CD4-positive, alpha-beta T cell treated with Interleukin-1 beta for 1 hour (primary cell): Measurements from ENCODE around the gene SHISAL1.

Source experiments
- DNase-seq, 2 donors: peaks; one replicate each; pipeline ENCODE4 v3.0.0-alpha.2; 2020 to 2022

Gene SHISAL1

DNA sequence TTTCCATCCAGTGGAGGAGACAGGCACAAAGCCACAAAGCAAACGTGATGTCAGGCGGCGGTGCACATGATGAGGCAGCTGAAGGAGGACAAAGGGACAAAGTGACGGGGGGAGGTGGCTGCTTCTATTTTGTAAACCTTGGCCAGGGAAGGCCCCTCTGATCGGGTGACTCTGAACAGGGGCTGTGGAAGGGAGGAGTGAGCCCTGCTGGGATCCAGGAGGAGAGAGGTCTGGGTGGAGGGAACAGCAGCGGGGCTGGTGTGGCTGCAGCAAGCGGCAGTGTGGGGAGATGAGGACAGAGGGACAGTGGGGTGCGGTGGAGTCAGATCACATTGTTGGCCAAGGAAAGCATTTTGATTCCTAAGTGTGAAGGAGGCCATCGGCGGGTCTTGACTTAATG lies 36.7 kb downstream of the SHISAL1 start:
- no peak for DNase-seq

DNA sequence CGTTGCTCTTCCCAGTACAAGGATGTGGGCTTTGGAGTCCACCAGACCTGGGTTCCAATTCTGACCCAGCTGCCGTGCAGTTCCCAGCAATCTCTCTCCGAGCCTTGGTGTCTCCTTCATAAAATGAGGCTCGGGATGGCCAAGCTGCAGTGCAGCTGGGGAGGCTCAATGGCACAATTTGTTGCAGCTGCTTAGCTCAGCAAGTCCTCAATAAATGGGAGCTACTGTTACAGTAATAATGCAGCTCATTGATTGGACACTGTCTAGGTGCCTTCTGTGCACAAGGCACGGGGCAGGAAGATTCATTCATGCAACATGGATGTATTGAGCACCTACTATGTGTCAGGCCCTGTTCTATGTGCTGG lies 37.1 kb downstream of the SHISAL1 start:
- DNase-seq: no peak

DNA sequence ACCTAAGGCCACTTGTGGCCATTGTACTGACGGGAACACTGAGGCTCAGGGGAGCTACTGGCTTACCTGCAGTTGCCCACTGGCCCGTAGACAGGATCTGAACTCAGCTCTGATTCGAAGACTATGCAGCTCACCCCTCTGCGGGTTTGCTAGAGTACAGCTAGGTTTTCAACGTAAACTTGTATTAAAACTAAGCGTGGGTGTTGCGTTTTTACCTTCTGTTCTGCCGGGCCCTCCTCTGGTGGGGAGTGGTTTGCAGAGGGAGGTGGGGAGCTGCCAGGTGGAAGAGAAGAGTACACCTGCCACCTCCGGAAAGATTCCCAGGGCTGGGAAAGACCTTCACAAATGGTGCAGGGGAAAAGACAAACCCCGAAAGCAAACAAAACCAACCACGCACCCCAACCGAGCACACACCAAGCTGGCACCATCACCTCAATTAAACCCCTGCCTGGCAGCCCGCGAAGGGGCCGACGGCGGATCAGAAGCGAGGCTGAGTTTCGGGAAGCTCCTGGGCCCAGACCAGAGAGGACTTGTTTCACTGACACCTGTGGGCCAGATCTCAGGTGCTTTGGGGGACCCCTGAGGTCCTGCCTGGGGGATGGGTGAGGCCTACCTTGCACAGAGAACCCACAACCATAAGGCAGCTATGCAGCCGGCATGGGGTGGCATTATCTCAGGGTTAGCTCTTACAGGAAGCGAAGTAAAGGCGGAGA lies 37.7 kb downstream of the SHISAL1 start:
- no peak for DNase-seq

DNA sequence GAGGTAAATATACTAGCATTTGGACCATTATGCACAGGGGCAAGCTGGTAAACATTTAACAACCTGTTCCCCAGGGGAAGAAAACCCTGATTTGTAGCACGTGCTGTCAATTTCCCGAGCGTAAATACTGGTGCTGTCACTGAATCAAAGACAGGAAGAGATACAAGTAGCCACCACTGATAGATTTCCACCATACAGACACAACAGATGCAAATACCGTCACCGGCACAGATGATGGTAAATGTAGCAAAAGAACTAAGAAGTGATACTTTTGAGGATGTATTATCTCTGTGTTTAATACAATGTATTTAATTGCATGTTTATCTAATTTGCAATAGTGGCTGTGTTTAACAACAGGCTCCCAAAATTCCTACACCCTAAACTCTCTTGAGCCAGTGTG lies 39.6 kb downstream of the SHISAL1 start:
- no peak for DNase-seq

DNA sequence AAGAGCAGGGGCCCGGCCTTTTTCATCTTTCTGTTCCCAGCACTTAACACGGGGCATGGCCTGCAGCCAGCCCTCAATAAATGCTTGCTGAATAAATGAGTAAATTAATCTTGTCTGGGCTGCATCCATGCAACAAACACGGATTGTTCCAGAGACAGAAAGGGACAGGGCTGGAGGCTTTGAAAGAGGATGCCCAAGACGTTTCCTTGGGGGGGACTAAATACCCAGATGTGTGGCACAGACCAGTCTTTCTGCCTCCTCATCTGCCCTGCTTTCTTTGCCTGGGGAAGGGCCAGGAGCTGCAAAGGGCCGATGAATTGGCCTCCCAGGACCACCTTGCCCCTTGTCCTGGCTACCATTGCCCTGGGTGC lies 40.4 kb downstream of the SHISAL1 start:
- DNase-seq: no peak

DNA sequence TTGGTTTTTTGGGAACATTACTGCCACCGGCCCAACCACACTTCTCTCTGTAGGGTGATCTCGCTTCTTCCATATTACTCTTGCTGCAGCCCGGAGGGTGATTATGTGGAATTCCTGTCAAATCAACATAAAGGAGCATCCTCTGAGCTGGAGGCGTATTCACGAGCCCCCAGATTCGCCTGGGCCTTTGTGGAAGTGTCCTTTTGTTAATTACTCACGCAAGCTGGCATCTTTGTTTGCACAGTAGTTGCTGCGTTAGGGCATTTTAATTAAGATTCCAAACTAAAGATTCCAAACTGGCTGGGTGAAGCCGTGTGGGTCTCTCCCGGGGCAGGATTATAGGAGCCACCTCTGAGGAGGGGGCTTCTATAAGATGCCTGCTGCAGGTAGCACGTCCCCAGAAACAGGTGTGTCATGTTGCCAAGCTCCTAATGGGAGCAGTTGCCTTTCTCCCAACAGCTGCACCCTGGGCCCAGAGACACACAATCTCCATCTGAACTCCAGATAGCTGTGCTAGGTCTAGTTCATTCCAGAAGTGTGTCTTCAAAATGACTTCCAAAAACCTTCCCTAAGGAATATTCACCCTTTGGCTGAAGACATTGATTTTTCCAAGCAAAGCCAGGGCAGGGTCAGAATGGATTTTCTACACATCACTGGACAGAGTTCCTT lies 40.9 kb downstream of the SHISAL1 start:
- no peak for DNase-seq

DNA sequence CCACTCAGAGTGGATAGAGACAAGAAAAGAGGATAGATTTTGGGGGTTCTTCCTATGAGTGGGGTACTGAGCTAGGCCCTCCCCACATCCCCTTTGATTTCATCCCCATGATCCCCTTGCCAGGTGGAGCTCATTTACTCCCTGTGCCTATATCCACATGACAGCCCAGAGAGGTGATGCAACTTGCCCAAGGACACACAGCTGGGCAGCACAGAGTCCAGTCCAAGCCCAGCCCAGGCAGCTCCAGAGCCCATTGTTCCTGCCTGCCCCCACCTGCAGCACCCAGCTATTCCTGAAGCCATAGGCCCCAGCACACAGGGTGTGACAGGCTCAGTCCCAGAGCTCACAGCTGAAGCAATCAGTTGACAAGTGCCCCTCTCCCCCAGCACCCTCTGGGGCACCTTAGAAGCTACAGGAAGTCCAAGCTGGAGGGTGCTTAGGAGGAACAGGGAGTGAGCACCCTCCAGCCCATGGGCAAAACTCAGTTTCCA lies 41.7 kb downstream of the SHISAL1 start:
- DNase-seq: no peak

DNA sequence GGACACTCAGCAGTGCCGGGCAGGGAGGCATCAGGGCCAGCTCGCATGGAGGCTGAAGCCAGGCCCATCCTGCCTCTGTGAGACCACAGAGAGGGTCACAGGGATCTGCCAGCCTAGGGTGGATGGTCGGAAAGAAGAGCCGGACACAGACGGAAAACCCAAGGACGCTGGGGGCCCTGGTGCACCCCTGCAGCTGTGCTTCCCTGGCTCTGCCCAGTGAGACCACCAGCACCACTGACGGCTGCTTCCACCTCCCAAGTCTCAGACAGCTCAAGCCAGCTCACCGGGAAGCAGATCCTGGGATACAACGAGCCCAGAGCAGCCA lies 42.2 kb downstream of the SHISAL1 start:
- no peak for DNase-seq

DNA sequence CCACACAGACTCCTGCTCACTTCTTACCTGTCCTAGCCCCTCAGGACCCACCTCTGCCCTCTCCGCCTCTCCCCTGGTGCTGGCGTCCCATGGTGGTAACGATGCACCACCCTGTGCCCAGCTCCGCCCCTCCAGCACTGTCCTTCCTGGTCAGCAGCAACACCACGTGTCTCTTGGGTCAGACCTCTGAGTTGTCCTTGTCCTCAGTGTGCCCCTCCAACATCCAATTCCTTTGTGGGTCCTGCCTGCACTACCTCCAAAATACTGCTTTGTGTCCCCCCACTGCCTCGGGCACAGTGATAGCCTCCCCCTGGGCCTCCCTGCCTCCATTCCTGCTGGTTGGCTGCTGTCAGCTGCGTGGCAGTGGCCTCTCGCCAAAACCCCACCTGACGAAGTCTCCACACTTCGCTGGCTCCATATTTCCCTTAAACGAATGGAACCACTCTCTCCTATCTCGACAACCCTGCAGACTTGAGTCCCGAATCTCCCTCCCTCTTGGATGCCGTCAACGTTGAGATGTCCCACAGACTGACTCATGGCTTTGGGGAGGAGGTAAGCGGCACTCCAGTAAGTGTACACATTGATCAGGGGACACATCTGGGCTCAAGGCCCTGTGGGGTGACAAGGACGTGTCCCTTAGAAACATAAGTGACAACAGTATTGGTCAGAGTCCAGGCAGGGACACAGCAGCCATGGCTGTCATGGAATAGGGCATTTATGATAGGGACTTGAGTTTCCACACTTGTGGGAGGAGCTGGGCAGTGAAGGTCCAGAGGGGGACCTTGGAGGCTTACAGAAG lies 42.8 kb downstream of the SHISAL1 start:
- DNase-seq: no peak

DNA sequence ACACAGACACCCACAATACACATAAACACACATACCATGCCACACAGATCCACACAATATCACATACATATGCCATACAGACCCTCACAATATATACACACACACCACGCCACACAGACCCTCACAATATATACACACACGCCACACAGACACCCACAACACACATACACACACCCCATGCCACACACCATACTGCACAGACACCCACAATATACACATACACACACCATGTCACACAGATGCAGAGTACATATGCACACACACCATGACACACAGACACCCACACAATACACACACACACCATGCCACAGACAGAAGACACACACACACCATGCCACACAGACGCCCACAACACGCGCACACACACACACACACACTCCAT lies 43.6 kb downstream of the SHISAL1 start:
- DNase-seq: no peak

DNA sequence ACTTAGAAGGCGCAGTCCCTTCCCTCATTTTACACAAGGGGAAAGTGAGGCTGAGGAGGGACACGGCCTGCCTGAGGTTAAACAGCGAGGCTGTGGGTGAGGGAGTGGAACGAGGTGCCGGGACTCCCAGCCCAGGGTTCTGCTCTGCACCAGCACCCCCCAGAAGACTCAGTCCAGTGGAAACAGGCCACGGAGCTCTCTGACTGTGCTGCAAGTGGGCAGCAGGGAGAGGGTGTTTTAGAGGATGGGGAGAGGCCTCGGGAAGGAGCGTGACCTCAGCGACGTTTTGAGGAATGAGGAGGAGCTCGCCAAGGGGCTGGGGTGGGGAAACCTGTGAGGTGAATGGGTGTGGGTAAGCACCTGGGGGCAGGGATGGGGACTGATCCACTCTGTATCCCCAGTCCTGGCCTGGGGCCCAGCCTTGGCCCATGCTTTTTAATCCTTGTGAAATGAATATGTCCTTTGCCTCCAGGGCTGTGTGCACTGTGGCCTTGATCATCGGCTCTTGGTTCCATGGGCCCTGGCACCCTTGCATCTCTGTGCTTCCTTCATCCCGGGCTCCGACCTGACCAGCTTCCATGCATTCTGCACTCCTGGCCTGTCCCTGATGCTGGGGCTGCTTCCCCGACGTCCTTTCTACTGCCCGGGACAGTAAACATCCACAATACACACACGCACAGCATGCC lies 44.2 kb downstream of the SHISAL1 start:
- no peak for DNase-seq

DNA sequence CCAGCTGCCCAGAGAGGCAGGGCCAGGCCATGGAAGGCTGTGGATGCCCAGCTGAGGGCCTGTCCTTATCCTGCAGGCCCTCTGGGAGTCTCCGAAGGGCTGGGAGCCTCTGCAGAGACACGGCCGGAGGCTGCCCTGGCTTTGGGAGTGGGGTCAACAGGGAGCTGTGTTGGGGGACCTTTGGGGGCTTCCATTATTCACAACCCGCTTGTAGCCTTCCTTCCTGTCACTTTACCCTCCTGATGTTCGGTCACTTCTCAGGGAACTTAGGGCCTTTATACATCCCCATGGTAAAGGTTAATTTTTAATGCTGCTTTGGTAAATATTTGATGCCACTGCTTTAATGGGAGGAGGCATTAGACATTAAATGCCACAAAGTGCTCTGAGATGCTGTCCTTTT lies 44.9 kb downstream of the SHISAL1 start:
- no peak for DNase-seq

DNA sequence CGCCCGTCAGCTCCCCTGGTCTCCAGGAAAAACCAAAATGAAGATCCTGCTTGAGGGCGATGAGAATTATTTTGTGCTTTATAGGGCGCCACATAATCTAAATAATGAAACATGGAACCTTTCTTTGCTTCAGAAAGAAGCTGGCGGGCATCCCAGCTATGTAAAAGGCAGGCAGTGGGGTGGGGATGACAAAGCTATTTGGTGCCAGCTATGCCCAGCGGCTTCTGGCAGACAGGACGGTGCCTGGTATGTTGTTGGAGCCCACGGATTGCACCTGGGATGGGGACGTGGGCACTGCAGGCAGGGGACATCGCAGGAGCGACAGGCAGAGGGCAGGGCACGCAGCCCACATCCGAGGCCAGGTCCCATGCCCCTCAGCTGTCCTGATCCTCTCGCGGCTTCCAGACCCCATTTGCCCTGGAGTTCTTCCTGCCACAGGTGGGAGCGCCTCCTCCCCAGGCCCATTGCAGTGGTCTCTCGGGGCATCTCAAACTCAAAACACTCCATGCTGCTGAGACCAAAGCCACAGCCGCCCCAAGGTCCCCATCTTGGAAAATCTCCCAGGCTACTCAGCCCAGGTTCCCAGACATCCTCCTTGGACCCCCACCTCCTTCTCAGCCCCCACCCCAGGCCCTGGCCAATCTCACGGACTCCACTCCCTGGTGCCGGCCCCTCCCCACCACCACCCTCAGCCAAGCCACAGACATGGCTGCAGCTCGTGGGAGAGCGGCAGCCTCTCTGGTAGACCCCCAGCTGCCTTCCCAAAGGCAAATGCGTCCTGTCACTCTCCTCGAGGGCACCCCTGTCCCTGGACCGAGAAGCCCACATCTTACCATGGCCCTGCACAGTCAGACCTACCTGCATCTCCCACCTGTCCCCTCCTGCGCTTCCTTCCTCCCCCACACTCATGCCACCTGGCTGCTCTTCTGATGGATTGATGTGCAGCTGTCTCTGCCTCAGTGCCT lies 45.7 kb downstream of the SHISAL1 start:
- DNase-seq: no peak

DNA sequence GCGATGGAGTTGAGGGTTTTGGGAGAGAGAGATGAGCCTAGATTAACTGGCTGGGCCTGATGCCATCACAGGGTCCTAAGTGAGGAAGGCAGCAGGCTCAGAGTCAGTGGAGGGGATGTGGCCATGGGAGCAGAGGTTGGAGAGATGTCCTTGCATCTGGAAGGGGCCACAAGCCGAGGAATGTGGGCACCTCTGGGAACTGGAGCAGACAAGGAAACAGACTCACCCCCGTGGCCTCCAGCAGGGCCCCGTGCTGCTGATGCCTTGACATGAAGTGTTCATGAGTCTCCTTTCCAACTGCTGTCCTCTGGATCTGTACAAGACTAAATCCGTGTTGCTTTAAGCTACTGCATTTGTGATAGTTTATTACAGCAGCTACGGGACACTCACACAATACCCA lies 49.2 kb downstream of the SHISAL1 start:
- no peak for DNase-seq

DNA sequence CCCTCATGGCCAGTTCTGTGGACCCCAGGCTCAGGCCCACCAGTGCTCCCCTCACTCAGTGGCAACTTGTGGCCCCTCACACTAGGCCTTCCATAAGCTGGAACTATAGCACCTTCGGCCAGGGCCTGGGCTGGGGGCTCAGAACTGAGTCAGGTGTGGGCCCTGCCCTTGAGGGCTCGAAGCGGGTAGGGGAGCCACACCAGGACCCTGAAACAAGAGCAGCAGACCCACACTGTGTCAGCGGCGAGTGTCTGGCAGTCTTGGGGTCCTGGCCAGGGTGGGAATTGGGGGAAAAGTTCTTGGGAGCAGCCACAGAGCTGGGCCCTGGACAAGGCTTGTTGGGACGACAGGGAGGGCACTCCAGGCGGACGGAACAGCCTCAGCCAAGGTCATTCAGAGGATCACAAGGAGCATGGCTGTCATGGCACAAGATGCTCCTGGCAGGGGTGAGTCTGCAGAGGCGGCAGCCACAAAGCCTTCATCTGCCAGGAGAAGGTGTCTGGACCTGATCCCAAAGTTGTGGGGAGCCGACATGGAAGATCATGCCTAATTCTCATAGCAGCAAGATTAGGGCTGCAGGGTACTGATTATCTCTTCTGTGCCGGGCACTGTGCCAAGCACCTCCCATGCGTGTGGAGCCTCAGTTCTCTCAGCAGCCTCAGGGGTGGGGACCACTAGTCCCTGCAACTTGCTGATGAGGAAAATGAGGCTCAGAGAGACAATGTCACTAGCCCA lies 50.7 kb downstream of the SHISAL1 start:
- no peak for DNase-seq

DNA sequence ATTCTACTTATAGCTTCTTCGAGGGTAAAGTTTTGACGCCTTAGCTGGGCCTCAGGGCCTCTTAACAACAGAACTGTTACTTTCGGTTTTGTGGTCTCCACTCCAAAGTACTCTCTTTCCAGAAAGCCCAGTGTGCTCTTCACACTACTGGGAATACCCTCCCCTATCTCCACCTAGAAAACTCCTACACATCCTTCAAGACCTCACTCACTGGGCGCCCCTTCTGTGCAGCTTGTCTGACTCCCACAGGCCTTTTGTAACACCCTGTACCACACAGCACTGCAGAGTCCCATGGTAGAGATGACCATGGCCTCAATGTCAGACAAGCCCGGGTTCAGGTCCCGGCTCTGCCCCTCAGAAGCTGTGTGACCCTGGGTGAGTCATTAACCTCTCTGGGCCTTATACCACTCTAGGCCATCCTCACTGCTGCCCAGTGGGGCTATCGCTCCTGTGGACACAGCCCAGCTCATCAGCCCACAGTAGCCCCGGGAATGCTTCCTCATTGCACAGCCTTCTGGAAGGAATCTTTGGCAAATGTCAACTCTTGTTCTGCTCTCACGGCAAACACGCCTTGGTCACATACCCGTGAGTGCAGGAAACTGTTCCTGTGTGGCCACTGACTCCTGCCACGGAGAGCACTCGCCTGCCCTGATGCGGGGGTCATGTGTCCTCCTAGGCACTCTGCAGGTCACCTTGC lies 51.4 kb downstream of the SHISAL1 start:
- no peak for DNase-seq

DNA sequence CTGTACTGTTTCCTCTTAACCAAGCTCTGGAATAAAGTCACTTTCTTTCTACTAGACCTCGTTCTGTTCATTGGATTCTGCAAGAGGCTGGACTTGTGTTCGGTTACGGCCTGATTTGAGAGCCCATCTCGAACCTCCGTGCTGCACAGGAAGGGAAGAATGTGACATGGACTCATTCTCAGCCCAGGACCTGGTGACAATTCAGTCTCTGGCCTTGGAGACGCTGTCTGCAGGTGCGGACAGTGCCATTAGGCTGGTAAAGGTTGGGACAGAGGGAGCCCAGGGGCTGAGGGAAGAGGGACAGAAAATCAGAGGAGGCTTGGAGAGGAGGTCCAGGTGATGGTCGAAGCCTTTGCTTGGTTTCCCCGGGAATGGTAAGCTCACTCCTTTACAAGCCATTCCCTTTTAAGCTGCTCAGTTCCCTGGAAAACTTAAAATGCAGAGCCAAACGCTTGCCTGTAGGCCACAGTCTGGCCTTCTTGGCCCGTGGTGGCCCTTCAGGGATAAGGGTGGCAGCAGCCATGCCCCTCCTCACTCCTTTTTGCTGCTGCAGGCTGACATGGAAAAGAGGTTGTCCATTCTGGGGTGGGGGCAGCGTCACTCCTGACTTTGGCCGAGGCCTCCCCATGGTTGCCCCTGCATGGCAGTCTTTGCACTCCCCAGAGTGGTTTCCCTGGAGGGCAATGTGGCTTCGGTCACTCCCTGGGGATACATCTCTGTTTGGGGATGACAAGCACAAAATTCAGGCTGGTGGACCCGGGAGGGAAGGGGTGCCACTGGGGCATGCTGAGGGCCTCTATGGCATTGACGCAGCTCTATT lies 52.3 kb downstream of the SHISAL1 start:
- no peak for DNase-seq

DNA sequence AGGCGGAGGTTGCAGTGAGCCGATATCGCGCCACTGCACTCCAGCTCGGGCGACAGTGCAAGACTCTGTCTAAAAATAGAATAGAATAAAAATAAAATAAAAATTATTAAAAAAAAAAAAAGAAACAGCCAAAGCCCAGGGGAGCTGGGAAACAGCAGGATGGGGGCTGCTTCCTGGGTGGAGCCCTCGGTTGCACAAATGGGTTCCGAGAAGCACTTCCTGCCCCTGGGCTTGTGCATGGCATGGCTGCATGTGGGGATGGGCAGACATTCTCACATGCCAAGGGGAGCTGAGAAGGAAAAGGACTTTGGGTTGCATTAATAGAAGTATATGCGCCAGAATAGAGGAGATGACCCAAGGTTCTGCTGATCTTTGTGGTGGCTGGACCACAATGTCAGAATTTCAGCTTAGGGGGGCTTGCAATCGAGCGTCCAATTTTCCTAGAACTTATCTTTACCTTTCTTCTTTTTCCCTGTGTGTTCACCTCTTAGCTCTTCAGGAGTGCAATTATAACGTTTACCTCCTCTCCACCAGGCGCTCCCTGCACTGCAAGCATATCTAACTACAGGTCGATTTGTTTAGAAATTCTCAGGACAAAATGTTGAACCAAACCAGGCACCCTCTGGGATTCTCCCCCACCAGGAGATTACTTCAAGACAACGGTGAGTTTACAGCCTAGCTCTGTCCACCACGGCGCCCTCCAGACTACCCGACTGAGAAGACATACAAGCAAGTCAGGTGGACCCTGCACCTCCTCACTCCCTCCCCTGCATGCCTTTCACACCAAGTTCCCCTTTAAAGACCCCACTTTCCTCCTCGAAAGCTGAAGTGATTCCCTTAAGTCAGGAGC lies 53.2 kb downstream of the SHISAL1 start:
- DNase-seq: no peak
